GM12878 (cell line): ENCODE measurements around the gene FANCE. TPM values are rescaled to one million over a fixed set of nuclear protein-coding genes. Genes with fewer than 3 reads are reported as not detected.

Experiments used
- BCL11A ChIP-seq: IDR thresholded peaks from 2 replicates; pipeline ENCODE4 v1.6.1; 2011; ENCODE audit warnings: low read depth, low read length
- CBFB ChIP-seq: IDR thresholded peaks from 2 replicates; pipeline ENCODE4 v1.6.1; 2016; ENCODE audit warnings: antibody characterized with exemption, low read depth
- EED ChIP-seq: sonication (generic); IDR thresholded peaks from 2 replicates; pipeline ENCODE4 v1.6.1; 2016; ENCODE audit warnings: antibody characterized with exemption, low read depth
- EP300 ChIP-seq, 2 experiments: fragments of 150-350 bp in 1 of 2; IDR thresholded peaks; 2 replicates each; pipeline ENCODE4 v1.6.1; 2011 to 2012; ENCODE audit warnings: low read depth in 2 of 2, low read length in 2 of 2, borderline replicate concordance in 1 of 2, improper control_type of control experiment in 1 of 2, inconsistent platforms in 1 of 2; ENCODE audit not compliant: control insufficient read depth in 1 of 2
- IKZF1 ChIP-seq: fragments of 450-650 bp; conservative IDR thresholded peaks from 2 replicates; pipeline ENCODE4 v1.6.1; 2017; ENCODE audit warnings: antibody characterized with exemption, mild to moderate bottlenecking
- IKZF2 ChIP-seq, 2 experiments: fragments of 450-650 bp; IDR thresholded peaks; 2 replicates each; pipeline ENCODE4 v1.6.1; 2017; ENCODE audit warnings: mild to moderate bottlenecking in 2 of 2, moderate library complexity in 2 of 2
- MEF2A ChIP-seq: IDR thresholded peaks from 2 replicates; pipeline ENCODE4 v1.6.1; 2011; ENCODE audit warnings: low read depth, mild to moderate bottlenecking, low read length, moderate library complexity; ENCODE audit not compliant: insufficient read depth
- MEF2B ChIP-seq: fragments of 450-650 bp; IDR thresholded peaks from 2 replicates; pipeline ENCODE4 v1.6.1; 2018; ENCODE audit warnings: mild to moderate bottlenecking, moderate library complexity; ENCODE audit not compliant: partially characterized antibody, poor library complexity, severe bottlenecking
- MTA2 ChIP-seq: fragments of 450-650 bp; IDR thresholded peaks from 2 replicates; pipeline ENCODE4 v1.6.1; 2016; ENCODE audit warnings: low read depth, mild to moderate bottlenecking, moderate library complexity
- NFYA ChIP-seq: IDR thresholded peaks from 2 replicates; pipeline ENCODE4 v1.6.1; 2011; ENCODE audit warnings: low read depth, mild to moderate bottlenecking, low read length, improper control_type of control experiment, borderline replicate concordance
- NRF1 ChIP-seq: conservative IDR thresholded peaks from 2 replicates; pipeline ENCODE4 v1.6.1; 2011; ENCODE audit warnings: mild to moderate bottlenecking, low read depth, low read length, improper control_type of control experiment
- PAX5 ChIP-seq: IDR thresholded peaks from 2 replicates; pipeline ENCODE4 v1.6.1; 2011; ENCODE audit warnings: low read depth, low read length, borderline replicate concordance
- PML ChIP-seq: IDR thresholded peaks from 2 replicates; pipeline ENCODE4 v1.6.1; 2012; ENCODE audit warnings: low read length, inconsistent platforms
- POLR2AphosphoS5 ChIP-seq: IDR thresholded peaks from 2 replicates; pipeline ENCODE4 v1.6.1; 2011; ENCODE audit warnings: mild to moderate bottlenecking, low read length, inconsistent platforms
- RAD51 ChIP-seq: fragments of 450-650 bp; IDR thresholded peaks from 2 replicates; pipeline ENCODE4 v1.6.1; 2016; ENCODE audit warnings: moderate library complexity, mild to moderate bottlenecking, inconsistent platforms
- RCOR1 ChIP-seq: conservative IDR thresholded peaks from 2 replicates; pipeline ENCODE4 v1.6.1; 2012; ENCODE audit warnings: low read depth, low read length, improper control_type of control experiment
- SMAD5 ChIP-seq: IDR thresholded peaks from 2 replicates; pipeline ENCODE4 v1.6.1; 2016; ENCODE audit warnings: antibody characterized with exemption, low read depth
- SMC3 ChIP-seq: IDR thresholded peaks from 2 replicates; pipeline ENCODE4 v1.6.1; 2011; ENCODE audit warnings: low read length, improper control_type of control experiment, borderline replicate concordance
- SPI1 ChIP-seq: IDR thresholded peaks from 2 replicates; pipeline ENCODE4 v1.6.1; 2011; ENCODE audit warnings: low read depth, mild to moderate bottlenecking, low read length, moderate library complexity, borderline replicate concordance; ENCODE audit not compliant: insufficient read depth
- SUZ12 ChIP-seq: fragments of 200-600 bp; sonication (generic); IDR thresholded peaks from one replicate; pipeline ENCODE4 v1.6.1; 2018; ENCODE audit warnings: antibody characterized with exemption, mild to moderate bottlenecking; ENCODE audit not compliant: unreplicated experiment
- WRNIP1 ChIP-seq: IDR thresholded peaks from 2 replicates; pipeline ENCODE4 v1.6.1; 2011; ENCODE audit warnings: low read depth, low read length, improper control_type of control experiment, borderline replicate concordance
- ZBED1 ChIP-seq: IDR thresholded peaks from 2 replicates; pipeline ENCODE4 v1.6.1; 2016; ENCODE audit warnings: borderline replicate concordance
- polyA plus RNA-seq, 11 experiments: library from polyadenylated mRNA; depleted of rRNA in 4 of 11; unstranded in 6 of 11; stranded (reverse) in 5 of 11; fragments of >200 nt; fragmentation: Nextera tagmentation in 4 of 11; fragmentation: Illumina TruSeq in 1 of 11; extraction: Ambion mirVana in 4 of 11; extraction: Trizol in 1 of 11; gene quantifications; 1 replicate in 1 of 11; 2 replicates in 10 of 11; pipeline versions ENCODE4 v1.2.1 to v1.2.3, GENCODE V29; 2011 to 2016; ENCODE audit warnings: inconsistent platforms in 2 of 11, missing spikeins in 2 of 11, low read depth in 1 of 11
- total RNA-seq, 4 experiments: library from RNA; depleted of rRNA in 3 of 4; stranded (reverse); fragments of >200 nt in 3 of 4; fragmentation: Illumina TruSeq in 1 of 4; extraction: Trizol in 1 of 4; gene quantifications; 2 replicates each; pipeline versions ENCODE4 v1.2.1 to v1.2.3, GENCODE V29; 2013 to 2021
- TF ChIP-seq, protein P1 (sequence below): fragments of 450-650 bp; IDR thresholded peaks from 2 replicates; pipeline ENCODE4 v1.6.1; 2017; ENCODE audit warnings: mild to moderate bottlenecking, moderate library complexity
- TF ChIP-seq, protein P2 (sequence below): IDR thresholded peaks from 2 replicates; pipeline ENCODE4 v1.6.1; 2011; ENCODE audit warnings: low read depth, mild to moderate bottlenecking, low read length, moderate library complexity, borderline replicate concordance; ENCODE audit errors: extremely low read depth
- TF ChIP-seq, protein P3 (sequence below): fragments of 450-650 bp; conservative IDR thresholded peaks from 2 replicates; pipeline ENCODE4 v1.6.1; 2017; ENCODE audit warnings: mild to moderate bottlenecking, moderate library complexity

Gene FANCE
- total and polyA plus RNA-seq, 10 of the 15 experiments (the other 5 are each of a cell fraction or from before 2014, with no cell fraction given): 3.0 to 13.3 (median 8.1) TPM

DNA sequence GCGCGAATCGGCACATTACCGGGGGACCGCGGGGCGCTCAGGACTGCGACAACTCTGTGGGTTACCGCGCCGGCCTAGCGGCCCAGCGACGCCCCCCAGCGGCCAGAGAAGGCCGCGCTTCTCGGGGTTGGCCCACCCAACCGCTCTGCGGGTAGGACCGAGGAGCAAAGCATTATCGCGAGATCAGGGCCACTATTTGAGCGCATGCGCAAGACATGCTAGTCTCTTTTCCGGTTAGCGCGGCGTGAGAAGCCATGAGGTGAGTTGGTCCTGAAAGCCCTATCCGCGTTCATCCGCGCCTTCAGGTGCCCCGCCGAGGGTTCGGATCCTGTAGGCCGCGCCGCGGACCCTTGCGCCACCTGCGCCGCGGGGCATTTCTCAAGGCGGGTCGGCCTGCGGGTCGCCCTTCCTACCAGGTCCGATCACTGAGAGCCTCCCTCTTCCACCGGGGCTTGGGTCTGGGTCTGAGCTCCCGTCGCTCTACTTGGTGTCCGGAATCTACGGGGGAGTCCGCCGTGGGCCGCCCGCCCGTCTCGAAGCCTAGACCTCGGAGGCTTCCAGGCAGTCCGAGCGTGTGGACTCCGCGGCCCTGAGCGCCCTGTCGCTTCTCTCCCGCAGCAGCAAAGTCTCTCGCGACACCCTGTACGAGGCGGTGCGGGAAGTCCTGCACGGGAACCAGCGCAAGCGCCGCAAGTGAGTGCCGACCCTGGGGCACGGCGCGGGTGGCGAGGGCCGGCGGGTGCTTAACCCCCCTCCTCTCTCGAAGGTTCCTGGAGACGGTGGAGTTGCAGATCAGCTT is 16.2 kb downstream of the FANCE start, which contains the start of gene RPL10A (continued):
- TF ChIP-seq SUZ12: no peak
- TF ChIP-seq MEF2B: peak; percentile 2
- TF ChIP-seq NFYA: no peak
- TF ChIP-seq CBFB: peak; percentile 100
- TF ChIP-seq MEF2A: 0 out of 2 replicates have a peak, but pooled peaks have one; percentile 5
- TF ChIP-seq PML: peak; percentile 100
- TF ChIP-seq BCL11A: no peak
- no peak; the same call in 1 of the 2 replicates for TF ChIP-seq EED
- peak; percentile 79; the same call in 1 of the 2 replicates for TF ChIP-seq PAX5
- TF ChIP-seq SMC3: peak; percentile 76
- peak; percentile 90 for TF ChIP-seq ZBED1
- no peak for TF ChIP-seq RAD51
- TF ChIP-seq WRNIP1: no peak
- peak; percentile 100 for TF ChIP-seq POLR2AphosphoS5
- peak in 1 of 2 experiments; percentile 28; a peak in 1 of 4 replicates for TF ChIP-seq IKZF2 (IDR thresholded peaks at IDR 0.05)
- peak; percentile 99 for TF ChIP-seq SMAD5
- no peak for TF ChIP-seq MTA2
- TF ChIP-seq, protein P1, sequence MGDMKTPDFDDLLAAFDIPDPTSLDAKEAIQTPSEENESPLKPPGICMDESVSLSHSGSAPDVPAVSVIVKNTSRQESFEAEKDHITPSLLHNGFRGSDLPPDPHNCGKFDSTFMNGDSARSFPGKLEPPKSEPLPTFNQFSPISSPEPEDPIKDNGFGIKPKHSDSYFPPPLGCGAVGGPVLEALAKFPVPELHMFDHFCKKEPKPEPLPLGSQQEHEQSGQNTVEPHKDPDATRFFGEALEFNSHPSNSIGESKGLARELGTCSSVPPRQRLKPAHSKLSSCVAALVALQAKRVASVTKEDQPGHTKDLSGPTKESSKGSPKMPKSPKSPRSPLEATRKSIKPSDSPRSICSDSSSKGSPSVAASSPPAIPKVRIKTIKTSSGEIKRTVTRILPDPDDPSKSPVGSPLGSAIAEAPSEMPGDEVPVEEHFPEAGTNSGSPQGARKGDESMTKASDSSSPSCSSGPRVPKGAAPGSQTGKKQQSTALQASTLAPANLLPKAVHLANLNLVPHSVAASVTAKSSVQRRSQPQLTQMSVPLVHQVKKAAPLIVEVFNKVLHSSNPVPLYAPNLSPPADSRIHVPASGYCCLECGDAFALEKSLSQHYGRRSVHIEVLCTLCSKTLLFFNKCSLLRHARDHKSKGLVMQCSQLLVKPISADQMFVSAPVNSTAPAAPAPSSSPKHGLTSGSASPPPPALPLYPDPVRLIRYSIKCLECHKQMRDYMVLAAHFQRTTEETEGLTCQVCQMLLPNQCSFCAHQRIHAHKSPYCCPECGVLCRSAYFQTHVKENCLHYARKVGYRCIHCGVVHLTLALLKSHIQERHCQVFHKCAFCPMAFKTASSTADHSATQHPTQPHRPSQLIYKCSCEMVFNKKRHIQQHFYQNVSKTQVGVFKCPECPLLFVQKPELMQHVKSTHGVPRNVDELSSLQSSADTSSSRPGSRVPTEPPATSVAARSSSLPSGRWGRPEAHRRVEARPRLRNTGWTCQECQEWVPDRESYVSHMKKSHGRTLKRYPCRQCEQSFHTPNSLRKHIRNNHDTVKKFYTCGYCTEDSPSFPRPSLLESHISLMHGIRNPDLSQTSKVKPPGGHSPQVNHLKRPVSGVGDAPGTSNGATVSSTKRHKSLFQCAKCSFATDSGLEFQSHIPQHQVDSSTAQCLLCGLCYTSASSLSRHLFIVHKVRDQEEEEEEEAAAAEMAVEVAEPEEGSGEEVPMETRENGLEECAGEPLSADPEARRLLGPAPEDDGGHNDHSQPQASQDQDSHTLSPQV: no peak
- TF ChIP-seq IKZF1: peak; percentile 77
- TF ChIP-seq, protein P2, sequence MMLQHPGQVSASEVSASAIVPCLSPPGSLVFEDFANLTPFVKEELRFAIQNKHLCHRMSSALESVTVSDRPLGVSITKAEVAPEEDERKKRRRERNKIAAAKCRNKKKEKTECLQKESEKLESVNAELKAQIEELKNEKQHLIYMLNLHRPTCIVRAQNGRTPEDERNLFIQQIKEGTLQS: no peak
- TF ChIP-seq, protein P3, sequence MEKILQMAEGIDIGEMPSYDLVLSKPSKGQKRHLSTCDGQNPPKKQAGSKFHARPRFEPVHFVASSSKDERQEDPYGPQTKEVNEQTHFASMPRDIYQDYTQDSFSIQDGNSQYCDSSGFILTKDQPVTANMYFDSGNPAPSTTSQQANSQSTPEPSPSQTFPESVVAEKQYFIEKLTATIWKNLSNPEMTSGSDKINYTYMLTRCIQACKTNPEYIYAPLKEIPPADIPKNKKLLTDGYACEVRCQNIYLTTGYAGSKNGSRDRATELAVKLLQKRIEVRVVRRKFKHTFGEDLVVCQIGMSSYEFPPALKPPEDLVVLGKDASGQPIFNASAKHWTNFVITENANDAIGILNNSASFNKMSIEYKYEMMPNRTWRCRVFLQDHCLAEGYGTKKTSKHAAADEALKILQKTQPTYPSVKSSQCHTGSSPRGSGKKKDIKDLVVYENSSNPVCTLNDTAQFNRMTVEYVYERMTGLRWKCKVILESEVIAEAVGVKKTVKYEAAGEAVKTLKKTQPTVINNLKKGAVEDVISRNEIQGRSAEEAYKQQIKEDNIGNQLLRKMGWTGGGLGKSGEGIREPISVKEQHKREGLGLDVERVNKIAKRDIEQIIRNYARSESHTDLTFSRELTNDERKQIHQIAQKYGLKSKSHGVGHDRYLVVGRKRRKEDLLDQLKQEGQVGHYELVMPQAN: peak; percentile 95
- TF ChIP-seq NRF1: peak; percentile 58
- TF ChIP-seq SPI1: no peak
- no peak for TF ChIP-seq EP300 (IDR thresholded peaks at IDR 0.05; ENCODE audit: borderline replicate concordance in 1 of 2, control insufficient read depth in 1 of 2, low read depth in 2 of 2, low read length in 2 of 2)
- peak; percentile 99 for TF ChIP-seq RCOR1
